H1 (cell line): ENCODE measurements around the gene ACTL8. TPM values are rescaled to one million over a fixed set of nuclear protein-coding genes. Genes with fewer than 3 reads are reported as not detected.
A peak's percentile ranks its signal among the peaks of the same experiment; 100 is the strongest.

Experiments
- CTCF ChIA-PET: fragments of 300-600 bp; sonication (Branson Sonifier 250); formaldehyde crosslinking; loops from one replicate; lab custom pipeline; 2021; ENCODE audit not compliant: partially characterized antibody; lab: Charles Lee
- POLR2A ChIA-PET: fragments of 300-600 bp; sonication (Branson Sonifier 250); formaldehyde crosslinking; loops from one replicate; lab custom pipeline; 2021; ENCODE audit warnings: inconsistent platforms; ENCODE audit not compliant: partially characterized antibody; lab: Charles Lee
- DNase-seq, 2 experiments: peaks; one replicate each; pipeline versions ENCODE4 v3.0.0 to v3.0.0-alpha.2; 2010 to 2022; ENCODE audit warnings: low spot score in 2 of 2, low read depth in 1 of 2, mixed read lengths in 1 of 2
- FAIRE-seq: peaks from 2 replicates; lab custom pipeline; 2011; peaks lifted over from hg19 to GRCh38; lab: Jason Lieb, UNC
- H2AFZ ChIP-seq: 2 replicates; pipeline ENCODE4 v1.8.1; 2012; ENCODE audit warnings: low read length, inconsistent platforms
- H2AK5ac ChIP-seq: 2 replicates; pipeline ENCODE4 v1.6.1; 2013; ENCODE audit warnings: low read depth, low read length
- H2BK120ac ChIP-seq: replicated peaks from 2 replicates; pipeline ENCODE3; 2013; ENCODE audit warnings: low read depth, low read length, inconsistent platforms
- H2BK12ac ChIP-seq: 2 replicates; pipeline ENCODE4 v1.6.1; 2013; ENCODE audit warnings: low read depth, low read length
- H2BK15ac ChIP-seq: 2 replicates; pipeline ENCODE4 v1.6.1; 2013; ENCODE audit warnings: low read length
- H2BK20ac ChIP-seq: 2 replicates; pipeline ENCODE4 v1.6.1; 2013; ENCODE audit warnings: low read length
- H2BK5ac ChIP-seq: 2 replicates; pipeline ENCODE4 v1.6.1; 2013; ENCODE audit warnings: low read depth, low read length
- H3K14ac ChIP-seq: 2 replicates; pipeline ENCODE4 v1.6.1; 2013; ENCODE audit warnings: inconsistent platforms; ENCODE audit not compliant: insufficient read length
- H3K18ac ChIP-seq: 2 replicates; pipeline ENCODE4 v1.6.1; 2013; ENCODE audit warnings: low read length; ENCODE audit errors: extremely low read depth
- H3K23ac ChIP-seq: 2 replicates; pipeline ENCODE4 v1.6.1; 2013; ENCODE audit warnings: inconsistent platforms; ENCODE audit not compliant: insufficient read length
- H3K23me2 ChIP-seq: 2 replicates; pipeline ENCODE4 v1.6.1; 2013; ENCODE audit warnings: low read depth, low read length
- H3K27ac ChIP-seq: 2 replicates; pipeline ENCODE4 v1.6.1; 2011; ENCODE audit warnings: low read depth, low read length, inconsistent platforms
- H3K27me3 ChIP-seq, 4 experiments: replicated peaks in 1 of 4; 1 replicate in 1 of 4; 2 replicates in 3 of 4; pipeline versions ENCODE4 v1.6.1 to v1.8.1; 2011 to 2013; ENCODE audit warnings: low read length in 3 of 4, mild to moderate bottlenecking in 3 of 4, inconsistent platforms in 2 of 4, mixed read lengths in 2 of 4, moderate library complexity in 1 of 4; ENCODE audit not compliant: control insufficient read depth in 3 of 4, insufficient read depth in 3 of 4; ENCODE audit errors: extremely low read depth in 1 of 4
- H3K36me3 ChIP-seq, 4 experiments: 2 replicates each; pipeline versions ENCODE4 v1.6.1 to v1.8.1; 2011 to 2013; ENCODE audit warnings: mild to moderate bottlenecking in 4 of 4, low read length in 3 of 4, moderate library complexity in 2 of 4, control low read depth in 1 of 4, inconsistent platforms in 1 of 4; ENCODE audit not compliant: insufficient read depth in 4 of 4, control insufficient read depth in 2 of 4
- H3K4ac ChIP-seq: replicated peaks from 2 replicates; pipeline ENCODE3; 2013; ENCODE audit warnings: low read length, low read depth, mixed read lengths, inconsistent platforms; ENCODE audit not compliant: insufficient read length
- H3K4me1 ChIP-seq, 4 experiments: replicated peaks in 1 of 4; 1 replicate in 1 of 4; 2 replicates in 3 of 4; pipeline versions ENCODE4 v1.6.1 to v1.8.1; 2011 to 2013; ENCODE audit warnings: low read length in 3 of 4, inconsistent platforms in 2 of 4, mixed read lengths in 1 of 4; ENCODE audit not compliant: insufficient read depth in 4 of 4, control insufficient read depth in 3 of 4
- H3K4me2 ChIP-seq, 2 experiments: 2 replicates each; pipeline versions ENCODE4 v1.6.1 to v1.8.1; 2011 to 2013; ENCODE audit warnings: low read depth in 2 of 2, low read length in 2 of 2, control low read depth in 1 of 2, inconsistent platforms in 1 of 2, mild to moderate bottlenecking in 1 of 2; ENCODE audit not compliant: insufficient read depth in 1 of 2
- H3K4me3 ChIP-seq, 4 experiments: fragments of 200-600, 300-600 bp in 1 of 4; sonication (generic), shearing (Covaris generic), sonication (Bioruptor Twin) in 1 of 4; 2 replicates each; pipeline versions ENCODE4 v1.5.1 to v1.8.1; 2011 to 2016; ENCODE audit warnings: low read length in 4 of 4, low read depth in 3 of 4, control low read depth in 2 of 4, inconsistent platforms in 2 of 4, mild to moderate bottlenecking in 2 of 4, mixed read lengths in 1 of 4, moderate library complexity in 1 of 4; ENCODE audit not compliant: insufficient read depth in 2 of 4; ENCODE audit errors: extremely low read depth in 1 of 4
- H3K56ac ChIP-seq: replicated peaks from 2 replicates; pipeline ENCODE3; 2013; ENCODE audit warnings: low read depth, mild to moderate bottlenecking, mixed read lengths, low read length, inconsistent platforms; ENCODE audit not compliant: insufficient read length
- H3K79me1 ChIP-seq: 2 replicates; pipeline ENCODE4 v1.6.1; 2013; ENCODE audit warnings: low read depth, low read length, control low read depth
- H3K79me2 ChIP-seq, 2 experiments: 2 replicates each; pipeline versions ENCODE4 v1.6.1 to v1.8.1; 2012 to 2013; ENCODE audit warnings: low read length in 2 of 2, mild to moderate bottlenecking in 2 of 2, inconsistent platforms in 1 of 2; ENCODE audit not compliant: insufficient read depth in 2 of 2, control insufficient read depth in 1 of 2
- H3K9ac ChIP-seq, 4 experiments: replicated peaks in 1 of 4; 1 replicate in 1 of 4; 2 replicates in 3 of 4; pipeline versions ENCODE4 v1.6.1 to v1.8.1; 2011 to 2013; ENCODE audit warnings: low read depth in 3 of 4, low read length in 3 of 4, control low read depth in 2 of 4, mild to moderate bottlenecking in 2 of 4, moderate library complexity in 2 of 4, inconsistent platforms in 1 of 4; ENCODE audit errors: extremely low read depth in 1 of 4
- H3K9me3 ChIP-seq, 2 experiments: 2 replicates each; pipeline versions ENCODE4 v1.6.1 to v1.8.1; 2012 to 2013; ENCODE audit warnings: mild to moderate bottlenecking in 2 of 2, moderate library complexity in 2 of 2, control low read depth in 1 of 2, inconsistent platforms in 1 of 2, low read depth in 1 of 2, low read length in 1 of 2, mixed read lengths in 1 of 2; ENCODE audit not compliant: insufficient read depth in 2 of 2
- H4K20me1 ChIP-seq, 2 experiments: replicated peaks in 1 of 2; 2 replicates each; pipeline versions ENCODE3 to v1.8.1; 2011 to 2013; ENCODE audit warnings: inconsistent platforms in 2 of 2, low read length in 2 of 2, mild to moderate bottlenecking in 1 of 2; ENCODE audit not compliant: insufficient read depth in 2 of 2, control insufficient read depth in 1 of 2
- H4K5ac ChIP-seq: 2 replicates; pipeline ENCODE4 v1.6.1; 2013; ENCODE audit warnings: low read length, low read depth, mixed read lengths, inconsistent platforms; ENCODE audit not compliant: insufficient read length
- H4K8ac ChIP-seq: 2 replicates; pipeline ENCODE4 v1.8.0; 2013; ENCODE audit warnings: mild to moderate bottlenecking, moderate library complexity, low read length, inconsistent platforms; ENCODE audit not compliant: insufficient read depth; ENCODE audit errors: extremely low read depth
- H4K91ac ChIP-seq: replicated peaks from 2 replicates; pipeline ENCODE3; 2013; ENCODE audit warnings: low read length, mixed read lengths, inconsistent platforms; ENCODE audit not compliant: insufficient read length
- BACH1 ChIP-seq: IDR thresholded peaks from 2 replicates; pipeline ENCODE4 v1.6.1; 2012; ENCODE audit warnings: low read length, improper control_type of control experiment
- MAFK ChIP-seq: IDR thresholded peaks from 2 replicates; pipeline ENCODE4 v1.6.1; 2012; ENCODE audit warnings: low read depth, mild to moderate bottlenecking, improper control_type of control experiment, low read length
- POU5F1 ChIP-seq: IDR thresholded peaks from 2 replicates; pipeline ENCODE4 v1.6.1; 2011; ENCODE audit warnings: low read depth, mild to moderate bottlenecking, low read length, moderate library complexity
- SIN3A ChIP-seq, 2 experiments: IDR thresholded peaks in 1 of 2; conservative IDR thresholded peaks in 1 of 2; 2 replicates each; pipeline ENCODE4 v1.6.1; 2011 to 2012; ENCODE audit warnings: low read length in 2 of 2, improper control_type of control experiment in 1 of 2, low read depth in 1 of 2, mild to moderate bottlenecking in 1 of 2
- TAF7 ChIP-seq: optimal IDR thresholded peaks from 2 replicates; pipeline ENCODE3; 2011; ENCODE audit warnings: low read depth, mild to moderate bottlenecking, inconsistent platforms, low read length, moderate library complexity, borderline replicate concordance
- WGBS, 2 experiments: shearing (Covaris generic) in 1 of 2; methylation state at CpG; one replicate each; pipeline versions ENCODE4 v1.1.6 to v1.1.7; 2013 to 2015; ENCODE audit warnings: low lambda C conversion rate in 2 of 2, mixed read lengths in 2 of 2, inconsistent platforms in 1 of 2, low coverage in 1 of 2, missing lambda C conversion rate in 1 of 2; ENCODE audit not compliant: insufficient replicate concordance in 2 of 2, insufficient coverage in 1 of 2, insufficient read length in 1 of 2; ENCODE audit errors: extremely low coverage in 1 of 2, missing lambda C conversion rate in 1 of 2; 5-methylcytosine and 5-hydroxymethylcytosine counted together
- polyA plus RNA-seq, 7 experiments: library from polyadenylated mRNA; depleted of rRNA in 3 of 7; stranded (reverse) in 5 of 7; unstranded in 2 of 7; fragments of >200 nt in 5 of 7; fragments of 200-250 nt in 2 of 7; gene quantifications; 1 replicate in 5 of 7; 2 replicates in 1 of 7; 4 replicates in 1 of 7; pipeline versions ENCODE4 v1.2.1 to v1.2.3, GENCODE V29; 2011 to 2013; ENCODE audit warnings: missing spikeins in 2 of 7, mixed read lengths in 2 of 7
- total RNA-seq: library from RNA; stranded (reverse); fragmentation: NEBNext Ultra II Directional; extraction: Animal tissue kit (Norgen Biotek cat#: 25700); gene quantifications from 2 replicates; pipeline ENCODE4 v1.2.1, GENCODE V29; 2021

ACTL8 gene
- total and polyA plus RNA-seq, 2 of the 8 experiments (the other 6 are each of a cell fraction or from before 2014, with no cell fraction given): 0.33 to 0.47 TPM

DNA sequence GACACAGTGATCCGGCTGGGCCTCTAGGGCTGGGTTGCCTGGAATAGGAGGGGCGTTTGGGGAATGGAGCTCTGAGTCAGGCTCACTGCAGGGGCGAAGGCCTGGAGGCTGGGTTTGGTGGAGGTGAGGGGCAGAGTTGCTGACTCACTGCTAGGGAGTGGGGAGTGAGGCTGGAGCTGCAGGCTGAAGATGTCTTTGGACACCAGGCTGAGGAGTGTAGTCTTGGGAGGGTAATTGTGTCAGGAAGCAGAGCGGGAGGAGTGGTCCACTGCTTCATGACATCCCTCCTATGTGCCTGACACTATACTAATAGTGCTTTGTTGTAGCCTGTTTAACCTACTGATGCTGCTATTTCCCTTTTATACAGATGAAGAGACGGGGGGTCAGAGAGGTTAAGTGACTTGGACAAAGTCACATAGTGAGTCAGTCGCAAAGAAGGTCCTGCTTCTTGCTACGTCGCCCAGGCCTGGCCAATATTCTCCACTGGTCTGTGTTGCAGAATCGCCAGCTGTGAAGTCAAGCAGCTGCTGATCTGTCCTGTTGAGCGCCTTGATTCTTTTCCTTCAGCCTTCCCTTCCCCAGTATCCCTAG lies 13.6 kb downstream of the ACTL8 start:
- no peak overlapping the region for H4K91ac ChIP-seq
- H3K56ac ChIP-seq: no peak overlapping the region
- H3K27ac ChIP-seq: no peak overlapping the region
- no peak overlapping the region for H3K4ac ChIP-seq
- 84% methylated on average over 10 of the region's 10 CpGs; no CpG with 5 or more reads in 1 of the 2 experiments for WGBS, 2 experiments
- H3K23me2 ChIP-seq: no peaks in the 10 kb centered on the region
- H3K4me3 ChIP-seq: no peak overlapping the region
- H3K4me1 ChIP-seq: no peaks in the 10 kb centered on the region; a peak in 2 of 7 replicates
- no peak overlapping the region for H3K4me2 ChIP-seq
- no peak overlapping the region; the same call in 1 of the 2 replicates for H2BK20ac ChIP-seq
- H3K79me2 ChIP-seq: no peaks in the 10 kb centered on the region
- TF ChIP-seq TAF7: no peak
- TF ChIP-seq POU5F1: no peak
- TF ChIP-seq MAFK: peak; percentile 79; the same call in 1 of the 2 replicates
- no peak for TF ChIP-seq SIN3A (conservative IDR thresholded peaks at IDR 0.05 in 1 of 2, IDR thresholded peaks at IDR 0.05 in 1 of 2; ENCODE audit: low read depth in 1 of 2, low read length in 2 of 2)
- TF ChIP-seq BACH1: peak; percentile 94
- H3K14ac ChIP-seq: no peak overlapping the region
- H3K18ac ChIP-seq: no peak overlapping the region
- DNase-seq (no peak), FAIRE-seq (no peak)
- no peaks in the 10 kb centered on the region for H3K79me1 ChIP-seq
- H2BK15ac ChIP-seq: no peak overlapping the region
- H3K9me3 ChIP-seq: no peaks in the 10 kb centered on the region
- H2BK120ac ChIP-seq: no peak overlapping the region
- no peak overlapping the region for H4K5ac ChIP-seq
- no peak overlapping the region for H2BK5ac ChIP-seq
- H3K27me3 ChIP-seq: no peaks in the 10 kb centered on the region
- POLR2A ChIA-PET: no interaction called here
- no peaks in the 10 kb centered on the region for H3K36me3 ChIP-seq
- no peak overlapping the region; the same call in 1 of the 2 replicates for H4K8ac ChIP-seq
- H2AK5ac ChIP-seq: no peak overlapping the region
- 0 out of 2 replicates have a peak overlapping the region, but pooled peaks have one; percentile 5 for H2AFZ ChIP-seq
- H3K9ac ChIP-seq: no peak overlapping the region
- H4K20me1 ChIP-seq: no peaks in the 10 kb centered on the region
- CTCF ChIA-PET: interaction anchor here (0.9 to 6.9 kb wide), 12 partner anchors 9 to 274 kb away, joined by 3 to 36 read pairs (median 5); no protein-coding TSS in a partner anchor
- no peak overlapping the region for H3K23ac ChIP-seq
- no peak overlapping the region for H2BK12ac ChIP-seq
